NCI-H2029 treated with DMSO at 0.1 percent for 48 hours (cell line): ENCODE data around the gene SLBP.

Source experiments
- DNase-seq: peaks from one replicate; lab custom pipeline; 2025; lab: John Stamatoyannopoulos, UW

SLBP gene

GRCh38 chr4:1726146-1726934 lies 14.2 kb upstream of the SLBP start:
- peak; percentile 56 for DNase-seq

GRCh38 chr4:1725521-1725920 lies 13.4 kb upstream of the SLBP start:
- DNase-seq = no peak

- no peak for DNase-seq
These were observed 11.1 kb upstream of the SLBP start for GRCh38 chr4:1723131-1723801.

- DNase-seq = no peak
These were observed 10.5 kb upstream of the SLBP start for GRCh38 chr4:1722551-1723118.

- DNase-seq = no peak
These were observed 9.8 kb upstream of the SLBP start for GRCh38 chr4:1721666-1722550.

GRCh38 chr4:1721003-1721665 lies 9.0 kb upstream of the SLBP start, which contains the start of the genes TACC3 and TMEM129:
TACC3 (plus strand) TSS chr4:1721521; CDS start chr4:1723422, 1,901 bp downstream.
TMEM129 (minus strand) TSS chr4:1721323; CDS start chr4:1720837, 486 bp downstream.
- DNase-seq = peak; percentile 59

GRCh38 chr4:1720163-1720983 lies 8.3 kb upstream of the SLBP start:
- DNase-seq = no peak

- DNase-seq = no peak
These were observed 6.2 kb upstream of the SLBP start for GRCh38 chr4:1718095-1718850.

GRCh38 chr4:1717129-1718094 lies 5.3 kb upstream of the SLBP start:
- no peak for DNase-seq

GRCh38 chr4:1716065-1716945 lies 4.2 kb upstream of the SLBP start:
- no peak for DNase-seq

GRCh38 chr4:1715002-1715758 lies 3.1 kb upstream of the SLBP start:
- no peak for DNase-seq

- no peak for DNase-seq
These were observed 2.3 kb upstream of the SLBP start for GRCh38 chr4:1714303-1715001.

GRCh38 chr4:1713003-1713851 lies 1.1 kb upstream of the SLBP start:
- DNase-seq = no peak

- no peak for DNase-seq
These were observed 426 bp downstream of the SLBP start for GRCh38 chr4:1711571-1712215.
